ENCODE results near the gene SH3PXD2A. TPM values are rescaled to one million over a fixed set of nuclear protein-coding genes. Genes with fewer than 3 reads are reported as not detected.

Gene SH3PXD2A
- total and polyA plus RNA-seq, 7 experiments from 2014 or later = 0.54 to 20.5 (median 9.9) TPM

- H3K27me3 ChIP-seq (ENCODE audit: control insufficient read depth in 2 of 2, insufficient read depth in 2 of 2, low read length in 2 of 2) = no peaks in the 10 kb centered on the region
- H3K4me1 ChIP-seq (ENCODE audit: control insufficient read depth in 2 of 2, insufficient read depth in 2 of 2, low read length in 2 of 2) = peaks cover 16 to 27% of the 10 kb centered on the region in 2 donors
- H3K36me3 ChIP-seq (ENCODE audit: control insufficient read depth in 2 of 3, insufficient read depth in 3 of 3, low read length in 3 of 3) = no peaks in the 10 kb centered on the region
- Mint-ChIP-seq H3K4me1 (peaks cover 17 to 46% (median 26%) of the 10 kb centered on the region in 7 donors), H3K27ac (peak overlapping the region in 4 of 9 donors; percentile 3 to 88 (median 60)), H3K4me3 (peak overlapping the region in 4 of 10 donors; percentile 7 to 83 (median 41)), H3K36me3 (peaks cover 0 to 2% (median 0%) of the 10 kb centered on the region in 5 donors), H3K9me3 (no peaks in the 10 kb centered on the region), H3K27me3 (peaks cover 0 to 6% (median 0%) of the 10 kb centered on the region in 5 donors)
- ChIA-PET CTCF (interaction anchor here (0.9 to 1.2 kb wide), 4 partner anchors 10 to 90 kb away, joined by 3 to 7 read pairs (median 4); no protein-coding TSS in a partner anchor), POLR2A (interaction anchor here (0.6 kb wide), 2 partner anchors 35 to 425 kb away, joined by 3 read pairs; no protein-coding TSS in a partner anchor)
- no peak overlapping the region for H3K27ac ChIP-seq (ENCODE audit: low read depth, low read length)
- intact Hi-C loops (cut with micrococcal nuclease) = loop anchor here in 1 of 2 donors (5.0 kb wide), 1 partner anchor 426 kb away; the partner anchor contains the start of gene SFR1
- ATAC-seq (no peak), DNase-seq (no peak)
- H3K9me3 ChIP-seq (ENCODE audit: control insufficient read depth in 2 of 3, low read length in 3 of 3) = no peaks in the 10 kb centered on the region
- no peak overlapping the region for H3K4me3 ChIP-seq (ENCODE audit: low read length)
Observed at GRCh38 chr10:103696094-103696410, 159.3 kb downstream of the SH3PXD2A start.

GRCh38 chr10:103695584-103696005 lies 159.8 kb downstream of the SH3PXD2A start:
- peaks cover 17 to 46% (median 26%) of the 10 kb centered on the region in 7 donors for H3K4me1 Mint-ChIP-seq
- peak overlapping the region in 2 of 9 donors; percentile 34 to 42 for H3K27ac Mint-ChIP-seq
- peaks cover 16 to 27% of the 10 kb centered on the region in 2 donors for H3K4me1 ChIP-seq (ENCODE audit: control insufficient read depth in 2 of 2, insufficient read depth in 2 of 2, low read length in 2 of 2)
- H3K27ac ChIP-seq (ENCODE audit: low read depth, low read length) = no peak overlapping the region
- H3K27me3 Mint-ChIP-seq = peaks cover 0 to 6% (median 0%) of the 10 kb centered on the region in 5 donors
- no peaks in the 10 kb centered on the region for H3K36me3 ChIP-seq (ENCODE audit: control insufficient read depth in 2 of 3, insufficient read depth in 3 of 3, low read length in 3 of 3)
- ChIA-PET POLR2A (interaction anchor here (0.6 to 1.2 kb wide), 4 partner anchors 9 to 425 kb away, joined by 3 to 4 read pairs (median 4); no protein-coding TSS in a partner anchor), CTCF (interaction anchor here (0.5 kb wide), 1 partner anchor 13 kb away, joined by 3 read pairs; no protein-coding TSS in a partner anchor)
- intact Hi-C loops (cut with micrococcal nuclease) = loop anchor here in 1 of 2 donors (5.0 kb wide), 1 partner anchor 427 kb away; the partner anchor contains the start of gene SFR1
- no peaks in the 10 kb centered on the region for H3K9me3 ChIP-seq (ENCODE audit: control insufficient read depth in 2 of 3, low read length in 3 of 3)
- H3K4me3 Mint-ChIP-seq = peak overlapping the region in 1 of 10 donors; percentile 41
- H3K36me3 Mint-ChIP-seq = peaks cover 0 to 2% (median 0%) of the 10 kb centered on the region in 5 donors
- no peaks in the 10 kb centered on the region for H3K9me3 Mint-ChIP-seq
- no peak overlapping the region for H3K4me3 ChIP-seq (ENCODE audit: low read length)
- no peaks in the 10 kb centered on the region for H3K27me3 ChIP-seq (ENCODE audit: control insufficient read depth in 2 of 2, insufficient read depth in 2 of 2, low read length in 2 of 2)
- DNase-seq (no peak), ATAC-seq (no peak)

- peak overlapping the region; percentile 84 to 99 (median 91) for H3K4me3 Mint-ChIP-seq
- DNase-seq (no peak), ATAC-seq (no peak)
- peaks cover 17 to 46% (median 26%) of the 10 kb centered on the region in 7 donors for H3K4me1 Mint-ChIP-seq
- H3K36me3 ChIP-seq (ENCODE audit: control insufficient read depth in 2 of 3, insufficient read depth in 3 of 3, low read length in 3 of 3) = no peaks in the 10 kb centered on the region
- H3K4me3 ChIP-seq (ENCODE audit: low read length) = peak overlapping the region; percentile 76
- H3K27me3 ChIP-seq (ENCODE audit: control insufficient read depth in 2 of 2, insufficient read depth in 2 of 2, low read length in 2 of 2) = no peaks in the 10 kb centered on the region
- H3K4me1 ChIP-seq (ENCODE audit: control insufficient read depth in 2 of 2, insufficient read depth in 2 of 2, low read length in 2 of 2) = peaks cover 16 to 27% of the 10 kb centered on the region in 2 donors
- CTCF ChIA-PET = interaction anchor here (1.2 kb wide), 1 partner anchor 19 kb away, joined by 4 read pairs; no protein-coding TSS in a partner anchor
- H3K9me3 ChIP-seq (ENCODE audit: control insufficient read depth in 2 of 3, low read length in 3 of 3) = no peaks in the 10 kb centered on the region
- H3K27me3 Mint-ChIP-seq = peaks cover 0 to 6% (median 0%) of the 10 kb centered on the region in 5 donors
- H3K27ac ChIP-seq (ENCODE audit: low read depth, low read length) = no peak overlapping the region
- intact Hi-C loops (cut with micrococcal nuclease) = loop anchor here in 1 of 2 donors (1.0 kb wide), 1 partner anchor 16 kb away; no protein-coding TSS in a partner anchor
- POLR2A ChIA-PET = interaction anchor here (0.6 kb wide), 1 partner anchor 31 kb away, joined by 3 read pairs; no protein-coding TSS in a partner anchor
- H3K9me3 Mint-ChIP-seq = no peaks in the 10 kb centered on the region
- H3K36me3 Mint-ChIP-seq = peaks cover 0 to 2% (median 0%) of the 10 kb centered on the region in 5 donors
- peak overlapping the region in 7 of 9 donors; percentile 54 to 87 (median 75) for H3K27ac Mint-ChIP-seq
Observed at GRCh38 chr10:103693812-103694205, 161.6 kb downstream of the SH3PXD2A start.

GRCh38 chr10:103692952-103693811 lies 162.2 kb downstream of the SH3PXD2A start:
- H3K9me3 Mint-ChIP-seq = no peaks in the 10 kb centered on the region
- peak overlapping the region; percentile 54 to 87 (median 75) for H3K27ac Mint-ChIP-seq
- H3K9me3 ChIP-seq (ENCODE audit: control insufficient read depth in 2 of 3, low read length in 3 of 3) = no peaks in the 10 kb centered on the region
- peak overlapping the region; percentile 76 for H3K4me3 ChIP-seq (ENCODE audit: low read length)
- peaks cover 0 to 2% (median 0%) of the 10 kb centered on the region in 5 donors for H3K36me3 Mint-ChIP-seq
- CTCF ChIA-PET = interaction anchor here (1.2 kb wide), 1 partner anchor 20 kb away, joined by 4 read pairs; no protein-coding TSS in a partner anchor
- H3K4me1 ChIP-seq (ENCODE audit: control insufficient read depth in 2 of 2, insufficient read depth in 2 of 2, low read length in 2 of 2) = peaks cover 16 to 27% of the 10 kb centered on the region in 2 donors
- no peaks in the 10 kb centered on the region for H3K27me3 ChIP-seq (ENCODE audit: control insufficient read depth in 2 of 2, insufficient read depth in 2 of 2, low read length in 2 of 2)
- H3K4me1 Mint-ChIP-seq = peaks cover 17 to 48% (median 26%) of the 10 kb centered on the region in 7 donors
- H3K36me3 ChIP-seq (ENCODE audit: control insufficient read depth in 2 of 3, insufficient read depth in 3 of 3, low read length in 3 of 3) = no peaks in the 10 kb centered on the region
- H3K27me3 Mint-ChIP-seq = peaks cover 0 to 9% (median 0%) of the 10 kb centered on the region in 5 donors
- POLR2A ChIA-PET = interaction anchor here (0.6 kb wide), 1 partner anchor 31 kb away, joined by 3 read pairs; no protein-coding TSS in a partner anchor
- DNase-seq (peak in 7 of 9 donors; percentile 24 to 48 (median 32)), ATAC-seq (peak; percentile 72)
- H3K4me3 Mint-ChIP-seq = peak overlapping the region; percentile 84 to 99 (median 91)
- intact Hi-C loops (cut with micrococcal nuclease) = loop anchor here in 1 of 2 donors (1.0 kb wide), 1 partner anchor 15 kb away; no protein-coding TSS in a partner anchor
- no peak overlapping the region for H3K27ac ChIP-seq (ENCODE audit: low read depth, low read length)

GRCh38 chr10:103692436-103692951 lies 162.9 kb downstream of the SH3PXD2A start:
- Histone ChIP-seq H3K9me3 (ENCODE audit: control insufficient read depth in 2 of 3, low read length in 3 of 3) (no peaks in the 10 kb centered on the region), H3K27me3 (ENCODE audit: control insufficient read depth in 2 of 2, insufficient read depth in 2 of 2, low read length in 2 of 2) (no peaks in the 10 kb centered on the region), H3K4me3 (ENCODE audit: low read length) (peak overlapping the region; percentile 47), H3K27ac (ENCODE audit: low read depth, low read length) (peak overlapping the region; percentile 30), H3K36me3 (ENCODE audit: control insufficient read depth in 2 of 3, insufficient read depth in 3 of 3, low read length in 3 of 3) (no peaks in the 10 kb centered on the region), H3K4me1 (ENCODE audit: control insufficient read depth in 2 of 2, insufficient read depth in 2 of 2, low read length in 2 of 2) (peaks cover 16 to 27% of the 10 kb centered on the region in 2 donors)
- peaks cover 17 to 45% (median 26%) of the 10 kb centered on the region in 7 donors for H3K4me1 Mint-ChIP-seq
- CTCF ChIA-PET = no interaction called here
- peak overlapping the region; percentile 45 to 99 (median 64) for H3K4me3 Mint-ChIP-seq
- intact Hi-C loops (cut with micrococcal nuclease) = no loop called here
- DNase-seq (peak in 1 of 9 donors; percentile 33), ATAC-seq (peak; percentile 19)
- no peaks in the 10 kb centered on the region for H3K9me3 Mint-ChIP-seq
- no peak overlapping the region for H3K27ac Mint-ChIP-seq
- H3K27me3 Mint-ChIP-seq = peaks cover 0 to 10% (median 0%) of the 10 kb centered on the region in 5 donors
- peaks cover 0 to 2% (median 0%) of the 10 kb centered on the region in 5 donors for H3K36me3 Mint-ChIP-seq
- POLR2A ChIA-PET = no interaction called here
